GM18861 (cell line): ENCODE measurements around the gene PAX6.
"Not testable (repeated sequence)": the region's sequence is repeated elsewhere in the genome, so short reads cannot be mapped to it uniquely, and the experiment has no call there.

Experiments
- ATAC-seq: cut with Tn5 transposase; IDR thresholded peaks from one replicate; pipeline ENCODE4 v1.9.1; 2021; ENCODE audit not compliant: unreplicated experiment

Gene PAX6

GRCh38 chr11:31770011-31770700 lies 41.0 kb downstream of the PAX6 start:
- ATAC-seq = no peak

- no peak for ATAC-seq
Observed at GRCh38 chr11:31768749-31769640, 42.1 kb downstream of the PAX6 start.

GRCh38 chr11:31767685-31768084 lies 43.4 kb downstream of the PAX6 start:
- ATAC-seq = no peak

- ATAC-seq = no peak
Observed at GRCh38 chr11:31767066-31767465, 44.1 kb downstream of the PAX6 start.

GRCh38 chr11:31764766-31765165 lies 46.4 kb downstream of the PAX6 start:
- ATAC-seq = no peak

- ATAC-seq = no peak
Observed at GRCh38 chr11:31764261-31764660, 46.9 kb downstream of the PAX6 start.

- ATAC-seq = no peak
Observed at GRCh38 chr11:31763296-31763695, 47.8 kb downstream of the PAX6 start.

GRCh38 chr11:31761636-31762035 lies 49.5 kb downstream of the PAX6 start:
- no peak for ATAC-seq

- ATAC-seq = no peak
Observed at GRCh38 chr11:31757260-31757835, 53.8 kb downstream of the PAX6 start.

GRCh38 chr11:31747581-31747980 lies 63.5 kb downstream of the PAX6 start:
- ATAC-seq = no peak

- ATAC-seq = not testable (repeated sequence)
Observed at GRCh38 chr11:31740731-31741368, 70.3 kb downstream of the PAX6 start.

- no peak for ATAC-seq
Observed at GRCh38 chr11:31740131-31740530, 71.0 kb downstream of the PAX6 start.
